ENCODE measurements around the gene CCDC149. TPM values are rescaled to one million over a fixed set of nuclear protein-coding genes. Genes with fewer than 3 reads are reported as not detected.

CCDC149 gene
- total RNA-seq, 1 experiment from 2014 or later, result 8.9 TPM

GRCh38 chr4:24896056-24896455, 16.8 kb downstream of the CCDC149 start:
- H3K9me3 Mint-ChIP-seq (ENCODE audit: low read depth, unreplicated experiment), result no peaks in the 10 kb centered on the region
- CTCF ChIA-PET, result no interaction called here
- no peaks in the 10 kb centered on the region for H3K27me3 Mint-ChIP-seq (ENCODE audit: unreplicated experiment)
- no peak overlapping the region for H3K4me3 Mint-ChIP-seq (ENCODE audit: low read depth, unreplicated experiment)
- no peaks in the 10 kb centered on the region for H3K36me3 Mint-ChIP-seq (ENCODE audit: insufficient read depth, unreplicated experiment)
- intact Hi-C loops (cut with micrococcal nuclease; ENCODE audit: unreplicated experiment), result no loop called here
- no peak for TF ChIP-seq CTCF (IDR thresholded peaks at IDR 0.05; ENCODE audit: unreplicated experiment)
- H3K27ac Mint-ChIP-seq (ENCODE audit: unreplicated experiment), result no peak overlapping the region
- no TSS peak for BruUV-seq (replicated peaks)
- H3K4me1 Mint-ChIP-seq (ENCODE audit: low read depth, unreplicated experiment), result no peaks in the 10 kb centered on the region
- DNase-seq, result no peak

- Mint-ChIP-seq H3K36me3 (ENCODE audit: insufficient read depth, unreplicated experiment) (no peaks in the 10 kb centered on the region), H3K4me3 (ENCODE audit: low read depth, unreplicated experiment) (no peak overlapping the region), H3K9me3 (ENCODE audit: low read depth, unreplicated experiment) (no peaks in the 10 kb centered on the region), H3K27me3 (ENCODE audit: unreplicated experiment) (no peaks in the 10 kb centered on the region), H3K4me1 (ENCODE audit: low read depth, unreplicated experiment) (no peaks in the 10 kb centered on the region), H3K27ac (ENCODE audit: unreplicated experiment) (no peak overlapping the region)
- DNase-seq, result no peak
- CTCF ChIA-PET, result no interaction called here
- TF ChIP-seq CTCF (IDR thresholded peaks at IDR 0.05; ENCODE audit: unreplicated experiment), result no peak
- BruUV-seq (replicated peaks), result no TSS peak
- intact Hi-C loops (cut with micrococcal nuclease; ENCODE audit: unreplicated experiment), result no loop called here
Observed at GRCh38 chr4:24895461-24895860, 17.4 kb downstream of the CCDC149 start.

- no peak for TF ChIP-seq CTCF (IDR thresholded peaks at IDR 0.05; ENCODE audit: unreplicated experiment)
- intact Hi-C loops (cut with micrococcal nuclease; ENCODE audit: unreplicated experiment), result no loop called here
- H3K4me3 Mint-ChIP-seq (ENCODE audit: low read depth, unreplicated experiment), result no peak overlapping the region
- no peak overlapping the region for H3K27ac Mint-ChIP-seq (ENCODE audit: unreplicated experiment)
- H3K36me3 Mint-ChIP-seq (ENCODE audit: insufficient read depth, unreplicated experiment), result no peaks in the 10 kb centered on the region
- H3K9me3 Mint-ChIP-seq (ENCODE audit: low read depth, unreplicated experiment), result no peaks in the 10 kb centered on the region
- DNase-seq, result no peak
- CTCF ChIA-PET, result no interaction called here
- no TSS peak for BruUV-seq (replicated peaks)
- H3K27me3 Mint-ChIP-seq (ENCODE audit: unreplicated experiment), result no peaks in the 10 kb centered on the region
- no peaks in the 10 kb centered on the region for H3K4me1 Mint-ChIP-seq (ENCODE audit: low read depth, unreplicated experiment)
Observed at GRCh38 chr4:24894846-24895245, 18.0 kb downstream of the CCDC149 start.

GRCh38 chr4:24894243-24894642, 18.6 kb downstream of the CCDC149 start:
- no peaks in the 10 kb centered on the region for H3K36me3 Mint-ChIP-seq (ENCODE audit: insufficient read depth, unreplicated experiment)
- H3K4me3 Mint-ChIP-seq (ENCODE audit: low read depth, unreplicated experiment), result no peak overlapping the region
- no peaks in the 10 kb centered on the region for H3K4me1 Mint-ChIP-seq (ENCODE audit: low read depth, unreplicated experiment)
- no peak for TF ChIP-seq CTCF (IDR thresholded peaks at IDR 0.05; ENCODE audit: unreplicated experiment)
- no TSS peak for BruUV-seq (replicated peaks)
- no peak overlapping the region for H3K27ac Mint-ChIP-seq (ENCODE audit: unreplicated experiment)
- CTCF ChIA-PET, result no interaction called here
- no peaks in the 10 kb centered on the region for H3K27me3 Mint-ChIP-seq (ENCODE audit: unreplicated experiment)
- intact Hi-C loops (cut with micrococcal nuclease; ENCODE audit: unreplicated experiment), result no loop called here
- no peak for DNase-seq
- no peaks in the 10 kb centered on the region for H3K9me3 Mint-ChIP-seq (ENCODE audit: low read depth, unreplicated experiment)

- intact Hi-C loops (cut with micrococcal nuclease; ENCODE audit: unreplicated experiment), result no loop called here
- Mint-ChIP-seq H3K27me3 (ENCODE audit: unreplicated experiment) (no peaks in the 10 kb centered on the region), H3K4me3 (ENCODE audit: low read depth, unreplicated experiment) (no peak overlapping the region), H3K27ac (ENCODE audit: unreplicated experiment) (no peak overlapping the region), H3K4me1 (ENCODE audit: low read depth, unreplicated experiment) (no peaks in the 10 kb centered on the region), H3K36me3 (ENCODE audit: insufficient read depth, unreplicated experiment) (no peaks in the 10 kb centered on the region), H3K9me3 (ENCODE audit: low read depth, unreplicated experiment) (no peaks in the 10 kb centered on the region)
- CTCF ChIA-PET, result no interaction called here
- DNase-seq, result no peak
- no peak for TF ChIP-seq CTCF (IDR thresholded peaks at IDR 0.05; ENCODE audit: unreplicated experiment)
- no TSS peak for BruUV-seq (replicated peaks)
Observed at GRCh38 chr4:24892778-24893177, 20.1 kb downstream of the CCDC149 start.

Measured in Calu3 (cell line).